ENCODE results near the gene GOLM1. TPM values are rescaled to one million over a fixed set of nuclear protein-coding genes. Genes with fewer than 3 reads are reported as not detected.

Gene GOLM1
- total and polyA plus RNA-seq, 7 donors = 9.2 to 187 (median 14.3) TPM

- Histone ChIP-seq H3K27ac (no peak overlapping the region), H3K9me3 (no peaks in the 10 kb centered on the region), H3K4me1 (no peaks in the 10 kb centered on the region), H3K27me3 (no peaks in the 10 kb centered on the region), H3K36me3 (peaks cover 0 to 30% (median 9%) of the 10 kb centered on the region in 4 donors), H3K4me3 (no peak overlapping the region)
- TF ChIP-seq POLR2AphosphoS5 (IDR thresholded peaks at IDR 0.05) (no peak), EP300 (IDR thresholded peaks at IDR 0.05) (no peak), CTCF (IDR thresholded peaks at IDR 0.05) (no peak), POLR2A (IDR thresholded peaks at IDR 0.05) (no peak)
- DNase-seq = no peak
- intact Hi-C loops (cut with DNase I) = no loop called here
- 99% methylated on average over 1 of the region's 1 CpG for WGBS, 2 donors
Observed at GRCh38 chr9:85995599-85995998, 103.8 kb downstream of the GOLM1 start.

DNA sequence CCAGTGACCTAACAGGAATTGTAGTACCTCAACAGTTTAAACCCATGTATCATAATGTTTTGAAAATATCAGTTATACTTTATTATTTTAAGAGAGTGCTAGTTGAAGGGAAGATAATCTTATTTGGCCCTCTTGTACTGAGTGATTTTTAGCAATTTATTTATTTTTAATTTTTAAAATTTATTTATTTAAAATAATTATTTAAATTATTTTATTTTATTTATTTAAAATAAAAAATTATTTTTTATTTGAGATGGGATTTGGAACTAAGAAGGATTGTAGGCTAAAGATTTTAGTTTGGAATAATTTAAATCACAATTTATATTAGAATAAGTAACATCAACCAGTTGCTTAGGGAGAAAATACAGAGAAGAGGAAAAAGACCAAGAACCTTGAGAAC is 104.3 kb downstream of the GOLM1 start:
- Histone ChIP-seq H3K9me3 (no peaks in the 10 kb centered on the region), H3K27ac (no peak overlapping the region), H3K27me3 (no peaks in the 10 kb centered on the region), H3K4me1 (no peaks in the 10 kb centered on the region), H3K4me3 (no peak overlapping the region), H3K36me3 (peaks cover 0 to 27% (median 9%) of the 10 kb centered on the region in 4 donors)
- intact Hi-C loops (cut with DNase I) = no loop called here
- TF ChIP-seq POLR2A (IDR thresholded peaks at IDR 0.05) (no peak), EP300 (IDR thresholded peaks at IDR 0.05) (no peak), POLR2AphosphoS5 (IDR thresholded peaks at IDR 0.05) (no peak), CTCF (IDR thresholded peaks at IDR 0.05) (no peak)
- no peak for DNase-seq

DNA sequence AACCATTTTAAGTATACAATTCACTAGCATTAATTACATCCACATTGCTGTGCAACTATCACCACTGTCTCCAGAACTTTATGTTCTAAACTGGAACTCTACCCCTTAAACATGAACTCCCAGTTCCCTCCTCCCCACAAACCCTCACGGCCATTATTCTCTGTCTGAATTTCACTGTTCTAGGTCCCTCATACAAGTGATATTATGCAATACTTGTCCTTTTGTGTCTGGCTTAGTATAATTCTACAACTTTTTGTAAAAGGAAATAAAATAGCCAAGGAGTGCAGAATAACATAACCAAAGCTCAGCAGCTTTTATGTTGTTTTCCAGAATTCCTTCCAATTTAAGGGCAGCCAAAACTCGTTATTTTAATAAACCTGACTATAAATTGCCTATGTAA is 105.2 kb downstream of the GOLM1 start:
- no peak overlapping the region for H3K4me3 ChIP-seq
- no peak for DNase-seq
- no peaks in the 10 kb centered on the region for H3K9me3 ChIP-seq
- H3K4me1 ChIP-seq = no peaks in the 10 kb centered on the region
- H3K36me3 ChIP-seq = peaks cover 0 to 20% (median 9%) of the 10 kb centered on the region in 4 donors
- whole genome bisulfite sequencing, 2 donors = 86 to 94% methylated on average over 2 of the region's 2 CpGs
- TF ChIP-seq POLR2AphosphoS5 (IDR thresholded peaks at IDR 0.05) (no peak), CTCF (IDR thresholded peaks at IDR 0.05) (no peak), POLR2A (IDR thresholded peaks at IDR 0.05) (no peak), EP300 (IDR thresholded peaks at IDR 0.05) (no peak)
- H3K27me3 ChIP-seq = no peaks in the 10 kb centered on the region
- intact Hi-C loops (cut with DNase I) = no loop called here
- no peak overlapping the region for H3K27ac ChIP-seq

DNA sequence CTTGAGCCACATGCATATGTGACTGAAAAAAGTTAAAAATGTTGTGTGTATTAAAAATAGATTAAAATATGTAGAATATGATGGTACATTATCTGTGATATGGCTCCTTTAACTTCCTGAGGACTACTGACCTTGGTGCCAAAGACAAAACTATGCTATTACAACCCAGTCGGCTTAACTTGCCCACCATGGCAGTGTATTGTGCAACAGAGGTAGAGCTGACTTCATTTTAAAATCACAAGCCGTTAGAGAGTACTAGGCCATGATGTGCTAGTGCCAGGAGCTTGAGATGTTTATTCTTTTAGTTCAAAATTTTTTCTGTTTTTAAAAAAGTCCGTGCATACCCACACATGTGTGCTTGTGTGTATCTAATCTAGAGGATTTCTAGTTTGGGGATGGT is 112.1 kb downstream of the GOLM1 start:
- Histone ChIP-seq H3K4me1 (no peaks in the 10 kb centered on the region), H3K27ac (no peak overlapping the region), H3K4me3 (no peak overlapping the region), H3K27me3 (no peaks in the 10 kb centered on the region), H3K9me3 (no peaks in the 10 kb centered on the region), H3K36me3 (peaks cover 0 to 33% (median 2%) of the 10 kb centered on the region in 4 donors)
- no peak for DNase-seq
- intact Hi-C loops (cut with DNase I) = no loop called here
- no peak for TF ChIP-seq EP300 (IDR thresholded peaks at IDR 0.05)
- TF ChIP-seq POLR2A (IDR thresholded peaks at IDR 0.05) = no peak
- TF ChIP-seq CTCF (IDR thresholded peaks at IDR 0.05) = no peak
- TF ChIP-seq POLR2AphosphoS5 (IDR thresholded peaks at IDR 0.05) = no peak
- 80 to 96% methylated on average over 3 of the region's 3 CpGs for WGBS, 2 donors

- H3K27ac ChIP-seq = no peak overlapping the region
- 97 to 100% methylated on average over 2 of the region's 2 CpGs for WGBS, 2 donors
- peaks cover 0 to 14% (median 3%) of the 10 kb centered on the region in 4 donors for H3K4me1 ChIP-seq
- intact Hi-C loops (cut with DNase I) = no loop called here
- no peak overlapping the region for H3K4me3 ChIP-seq
- H3K9me3 ChIP-seq = no peaks in the 10 kb centered on the region
- no peaks in the 10 kb centered on the region for H3K27me3 ChIP-seq
- no peak for DNase-seq
- peaks cover 0 to 53% (median 10%) of the 10 kb centered on the region in 4 donors for H3K36me3 ChIP-seq
- TF ChIP-seq EP300 (IDR thresholded peaks at IDR 0.05) (no peak), POLR2A (IDR thresholded peaks at IDR 0.05) (no peak)
Observed at GRCh38 chr9:85984457-85984856, 114.9 kb downstream of the GOLM1 start.

All from sigmoid colon (tissue), 7 donors.